Ishikawa (cell line): Measurements from ENCODE around the gene MYO5B.

ENCODE experiments used
- CEBPB ChIP-seq: IDR thresholded peaks from 2 replicates; pipeline ENCODE4 v1.6.1; 2012
- EP300 ChIP-seq: IDR thresholded peaks from 2 replicates; pipeline ENCODE4 v1.6.1; 2012; ENCODE audit warnings: borderline replicate concordance
- NFIC ChIP-seq: IDR thresholded peaks from 2 replicates; pipeline ENCODE4 v1.6.1; 2012
- RAD21 ChIP-seq: IDR thresholded peaks from 2 replicates; pipeline ENCODE4 v1.6.1; 2012; ENCODE audit warnings: low read depth
- REST ChIP-seq: IDR thresholded peaks from 2 replicates; pipeline ENCODE4 v1.6.1; 2012; ENCODE audit warnings: low read depth, mild to moderate bottlenecking
- TAF1 ChIP-seq: IDR thresholded peaks from 2 replicates; pipeline ENCODE4 v1.6.1; 2012; ENCODE audit warnings: low read depth, mild to moderate bottlenecking

- TF ChIP-seq CEBPB (no peak), EP300 (no peak), RAD21 (no peak), NFIC (no peak), REST (no peak), TAF1 (no peak)
Measured at GRCh38 chr18:49971462-49971861, 223.5 kb downstream of the MYO5B start.
